MCF 10A (cell line): ENCODE data around the gene SFN. TPM values are rescaled to one million over a fixed set of nuclear protein-coding genes. Genes with fewer than 3 reads are reported as not detected.

Experiments used
- BruUV-seq: library from RNA; stranded (reverse); fragments of 400-500 nt; replicated peaks from 2 replicates; lab custom pipeline; 2021; lab: Mats Ljungman, UMichigan
- CTCF ChIA-PET: fragments of 300-600 bp; sonication (Branson Sonifier 250); formaldehyde crosslinking; extraction: SDS; loops from one replicate; lab custom pipeline; 2021; ENCODE audit warnings: antibody characterized with exemption, inconsistent platforms; lab: Yijun Ruan, JAX
- POLR2A ChIA-PET: fragments of 300-600, 350-650 bp; sonication (Branson Sonifier 250); formaldehyde crosslinking; extraction: SDS; loops from one replicate; lab custom pipeline; 2020; ENCODE audit warnings: antibody characterized with exemption, inconsistent platforms; lab: Yijun Ruan, JAX
- DNase-seq: peaks from one replicate; pipeline ENCODE4 v3.0.0-alpha.2; 2018; ENCODE audit not compliant: unreplicated experiment
- H3K27ac Mint-ChIP-seq: one replicate; pipeline ENCODE4 v1.8.0; 2022; ENCODE audit warnings: mild to moderate bottlenecking, low read depth, mixed read lengths; ENCODE audit not compliant: unreplicated experiment
- H3K27me3 Mint-ChIP-seq: one replicate; pipeline ENCODE4 v1.8.0; 2022; ENCODE audit warnings: mixed read lengths; ENCODE audit not compliant: insufficient read depth, unreplicated experiment
- H3K36me3 Mint-ChIP-seq: one replicate; pipeline ENCODE4 v1.8.0; 2022; ENCODE audit warnings: mild to moderate bottlenecking, moderate library complexity, mixed read lengths; ENCODE audit not compliant: insufficient read depth, unreplicated experiment
- H3K4me1 Mint-ChIP-seq: one replicate; pipeline ENCODE4 v1.8.0; 2022; ENCODE audit warnings: mixed read lengths; ENCODE audit not compliant: insufficient read depth, unreplicated experiment
- H3K4me3 Mint-ChIP-seq: one replicate; pipeline ENCODE4 v1.8.0; 2022; ENCODE audit warnings: mild to moderate bottlenecking, moderate library complexity, mixed read lengths; ENCODE audit not compliant: unreplicated experiment
- H3K9me3 Mint-ChIP-seq: one replicate; pipeline ENCODE4 v1.8.0; 2022; ENCODE audit warnings: mixed read lengths; ENCODE audit not compliant: unreplicated experiment
- CTCF ChIP-seq: fragments of 200-600 bp; IDR thresholded peaks from one replicate; pipeline ENCODE4 v1.8.0; 2022; ENCODE audit warnings: antibody characterized with exemption, mild to moderate bottlenecking; ENCODE audit not compliant: unreplicated experiment
- intact Hi-C: fragments of 100-400 bp; cut with micrococcal nuclease; formaldehyde crosslinking; loops from 2 replicates; pipeline ENCODE4 v1.14.1; 2022
- total RNA-seq: library from RNA; stranded (reverse); gene quantifications from 2 replicates; pipeline ENCODE4 v1.2.3, GENCODE V29; 2022

SFN gene
- total RNA-seq, 1 experiment from 2014 or later = 337 TPM

- DNase-seq = no peak
- intact Hi-C loops = no loop called here
- Mint-ChIP-seq H3K4me1 (peaks cover 20% of the 10 kb centered on the region), H3K9me3 (no peaks in the 10 kb centered on the region), H3K27me3 (no peaks in the 10 kb centered on the region), H3K36me3 (no peaks in the 10 kb centered on the region), H3K27ac (peak overlapping the region; percentile 86), H3K4me3 (peak overlapping the region; percentile 83)
- ChIA-PET CTCF (no interaction called here), POLR2A (interaction anchor here (0.7 kb wide), 1 partner anchor 56 kb away, joined by 3 read pairs; no protein-coding TSS in a partner anchor)
- TF ChIP-seq CTCF = no peak
- no TSS peak for BruUV-seq
Observed at GRCh38 chr1:26827106-26827604, 35.8 kb upstream of the SFN start.

DNA sequence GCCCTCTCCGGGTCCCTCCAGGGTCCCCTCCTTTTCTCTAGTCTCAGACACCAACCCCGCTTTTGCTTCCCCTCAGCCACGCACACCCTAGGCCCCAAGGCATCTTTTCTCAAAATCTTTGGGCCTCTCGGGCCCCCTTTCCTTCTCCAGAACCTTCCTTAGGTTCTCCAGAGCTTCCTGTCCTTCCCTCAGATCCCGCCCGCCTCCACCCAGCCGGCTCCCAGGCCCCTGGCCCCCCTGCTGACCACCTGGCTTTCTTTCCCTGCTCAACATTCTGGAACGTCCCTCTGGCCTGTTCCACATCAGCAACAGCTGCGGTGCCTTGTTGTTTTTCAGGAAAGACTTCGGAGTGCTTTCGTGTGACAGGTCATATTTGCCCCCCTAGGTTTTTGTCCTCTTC is 35.3 kb upstream of the SFN start:
- no peaks in the 10 kb centered on the region for H3K27me3 Mint-ChIP-seq

GRCh38 chr1:26828411-26828991 is 34.4 kb upstream of the SFN start:
- TSS peak; percentile 18 for BruUV-seq
- Mint-ChIP-seq H3K4me1 (peaks cover 20% of the 10 kb centered on the region), H3K4me3 (peak overlapping the region; percentile 83), H3K27ac (peak overlapping the region; percentile 86), H3K9me3 (no peaks in the 10 kb centered on the region), H3K27me3 (no peaks in the 10 kb centered on the region), H3K36me3 (no peaks in the 10 kb centered on the region)
- ChIA-PET CTCF (interaction anchor here (1.1 to 1.2 kb wide), 2 partner anchors 21 to 227 kb away, joined by 3 read pairs; no protein-coding TSS in a partner anchor), POLR2A (interaction anchor here (0.6 to 1.2 kb wide), 5 partner anchors 12 to 130 kb away, joined by 3 to 4 read pairs (median 4); partner anchors contain the start of gene SFN)
- intact Hi-C loops = no loop called here
- no peak for DNase-seq
- no peak for TF ChIP-seq CTCF

More for the DNA sequence above, 35.3 kb upstream of the SFN start:
- no peaks in the 10 kb centered on the region for H3K9me3 Mint-ChIP-seq
- no peak for DNase-seq
- H3K4me3 Mint-ChIP-seq = peak overlapping the region; percentile 83
- BruUV-seq = no TSS peak
- TF ChIP-seq CTCF = no peak
- ChIA-PET CTCF (interaction anchor here (1.2 kb wide), 1 partner anchor 21 kb away, joined by 3 read pairs; no protein-coding TSS in a partner anchor), POLR2A (interaction anchor here (0.7 to 0.9 kb wide), 3 partner anchors 35 to 295 kb away, joined by 3 to 4 read pairs (median 3); partner anchors contain the start of gene SFN)
- no peaks in the 10 kb centered on the region for H3K36me3 Mint-ChIP-seq
- H3K4me1 Mint-ChIP-seq = peaks cover 20% of the 10 kb centered on the region
- peak overlapping the region; percentile 86 for H3K27ac Mint-ChIP-seq
- intact Hi-C loops = no loop called here

DNA sequence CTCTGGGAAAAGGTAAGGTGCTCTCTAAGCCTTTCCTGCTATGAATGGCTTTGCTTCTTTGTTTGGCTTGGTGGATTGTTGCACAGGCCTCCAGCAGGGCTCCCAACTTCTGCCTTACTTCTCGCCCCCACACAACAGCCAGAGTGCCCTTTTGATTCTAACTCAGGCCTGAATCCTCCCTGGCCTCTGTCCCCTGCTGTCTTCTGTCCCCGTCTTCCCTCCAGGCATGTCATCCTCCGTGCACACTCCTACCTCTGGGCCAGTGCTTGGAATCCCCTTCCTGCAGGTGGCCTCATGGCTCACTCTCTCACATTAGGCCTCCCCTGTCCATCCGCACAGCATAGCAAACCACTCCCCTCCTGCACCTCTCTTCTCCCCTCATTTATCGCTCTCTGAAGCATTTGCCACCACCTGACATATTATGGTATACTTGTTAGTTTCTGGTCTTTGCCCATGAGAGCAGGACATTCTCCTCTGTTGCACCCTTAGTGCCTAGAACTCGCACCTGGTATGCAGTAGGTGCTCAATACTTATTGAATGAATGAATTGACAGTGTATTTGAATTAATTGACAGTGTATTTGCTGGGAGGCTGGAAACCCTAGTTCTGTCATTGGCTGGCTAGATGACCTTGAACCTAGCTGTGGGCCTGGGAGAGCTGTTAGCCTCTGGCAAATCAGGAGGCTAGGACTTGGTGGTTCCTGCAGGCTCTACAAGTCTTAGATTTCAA is 33.6 kb upstream of the SFN start:
- no peak for DNase-seq
- no TSS peak for BruUV-seq
- peak overlapping the region; percentile 14 for H3K4me3 Mint-ChIP-seq
- POLR2A ChIA-PET = interaction anchor here (0.6 to 1.9 kb wide), 4 partner anchors 36 to 131 kb away, joined by 3 to 6 read pairs (median 4); no protein-coding TSS in a partner anchor
- peaks cover 20% of the 10 kb centered on the region for H3K4me1 Mint-ChIP-seq
- H3K9me3 Mint-ChIP-seq = no peaks in the 10 kb centered on the region
- H3K27ac Mint-ChIP-seq = no peak overlapping the region
- H3K36me3 Mint-ChIP-seq = peaks cover 3% of the 10 kb centered on the region
- CTCF ChIA-PET = interaction anchor here (0.8 to 1.9 kb wide), 3 partner anchors 68 to 228 kb away, joined by 3 to 6 read pairs (median 4); no protein-coding TSS in a partner anchor
- no peaks in the 10 kb centered on the region for H3K27me3 Mint-ChIP-seq
- intact Hi-C loops = no loop called here
- TF ChIP-seq CTCF = no peak
